Neural cell (in vitro differentiated cells): Measurements from ENCODE around the gene ASPSCR1. TPM values are rescaled to one million over a fixed set of nuclear protein-coding genes. Genes with fewer than 3 reads are reported as not detected.

Experiments used
- H2AFZ ChIP-seq: fragments of 200-600, 300-800 bp; sonication (generic), shearing (Covaris generic); 2 replicates; pipeline ENCODE4 v1.6.0; 2014; ENCODE audit warnings: low read depth, mild to moderate bottlenecking, antibody characterized with exemption, low read length, moderate library complexity
- H3F3A ChIP-seq: fragments of 200-600 bp; shearing (Covaris generic); 2 replicates; pipeline ENCODE4 v1.6.1; 2016; ENCODE audit warnings: mild to moderate bottlenecking, moderate library complexity, mixed read lengths, antibody characterized with exemption, low read length; ENCODE audit not compliant: insufficient read depth, poor library complexity, severe bottlenecking
- H3K27ac ChIP-seq: fragments of 200-600, 300-800 bp; sonication (generic), shearing (Covaris generic); 2 replicates; pipeline ENCODE4 v1.5.1; 2014; ENCODE audit warnings: mild to moderate bottlenecking, low read length, moderate library complexity
- H3K27me3 ChIP-seq: fragments of 300-800, 200-600 bp; sonication (generic), shearing (Covaris generic); 2 replicates; pipeline ENCODE4 v1.6.0; 2014; ENCODE audit warnings: mild to moderate bottlenecking, low read depth, low read length, moderate library complexity; ENCODE audit not compliant: insufficient read depth
- H3K36me3 ChIP-seq: fragments of 300-800, 200-600 bp; sonication (generic), shearing (Covaris generic); 2 replicates; pipeline ENCODE4 v1.5.1; 2014; ENCODE audit warnings: mild to moderate bottlenecking, antibody characterized with exemption, low read length, moderate library complexity; ENCODE audit not compliant: insufficient read depth
- H3K4me2 ChIP-seq: fragments of 300-800, 200-600 bp; sonication (generic), shearing (Covaris generic); 2 replicates; pipeline ENCODE4 v1.6.0; 2014; ENCODE audit warnings: mild to moderate bottlenecking, low read length
- H3K4me3 ChIP-seq: fragments of 300-800, 200-600 bp; sonication (generic), shearing (Covaris generic); 2 replicates; pipeline ENCODE4 v1.5.1; 2014; ENCODE audit warnings: mild to moderate bottlenecking, low read length, moderate library complexity
- H3K79me2 ChIP-seq: fragments of 200-600 bp; shearing (Covaris generic); replicated peaks from 2 replicates; pipeline ENCODE4 v1.6.0; 2014; ENCODE audit warnings: mild to moderate bottlenecking, low read length, moderate library complexity; ENCODE audit not compliant: insufficient read depth
- H3K9ac ChIP-seq: fragments of 300-800, 200-600 bp; sonication (generic), shearing (Covaris generic); 2 replicates; pipeline ENCODE4 v1.6.1; 2016; ENCODE audit warnings: mild to moderate bottlenecking, low read length, mixed read lengths
- H3K9me2 ChIP-seq: fragments of 200-600 bp; shearing (Covaris generic); 2 replicates; pipeline ENCODE4 v1.6.1; 2016; ENCODE audit warnings: mild to moderate bottlenecking, low read length, mixed read lengths; ENCODE audit not compliant: insufficient read depth
- H3K9me3 ChIP-seq: fragments of 200-600, 300-800 bp; sonication (generic), shearing (Covaris generic); 2 replicates; pipeline ENCODE4 v1.6.1; 2016; ENCODE audit warnings: mild to moderate bottlenecking, mixed run types, low read length, moderate library complexity, mixed read lengths
- H4K20me1 ChIP-seq: fragments of 200-600 bp; shearing (Covaris generic); 2 replicates; pipeline ENCODE4 v1.6.1; 2016; ENCODE audit warnings: mild to moderate bottlenecking, mixed run types; ENCODE audit not compliant: insufficient read depth
- EP300 ChIP-seq: fragments of 450-650 bp; conservative IDR thresholded peaks from 2 replicates; pipeline ENCODE4 v1.6.1; 2014; ENCODE audit warnings: antibody characterized with exemption, mild to moderate bottlenecking, moderate library complexity; ENCODE audit not compliant: poor library complexity, severe bottlenecking
- EZH2 ChIP-seq: fragments of 200-600, 300-800 bp; shearing (Covaris generic), sonication (generic); IDR thresholded peaks from 2 replicates; pipeline ENCODE4 v1.6.1; 2014; ENCODE audit warnings: antibody characterized with exemption, low read length, borderline replicate concordance, mild to moderate bottlenecking; ENCODE audit not compliant: insufficient read depth, poor library complexity, severe bottlenecking
- MXI1 ChIP-seq: fragments of 450-650 bp; conservative IDR thresholded peaks from 2 replicates; pipeline ENCODE4 v1.6.1; 2014; ENCODE audit warnings: antibody characterized with exemption, mild to moderate bottlenecking; ENCODE audit not compliant: poor library complexity, severe bottlenecking
- POLR2AphosphoS5 ChIP-seq: IDR thresholded peaks from 2 replicates; pipeline ENCODE4 v1.6.1; 2012
- RAD21 ChIP-seq: fragments of 450-650 bp; conservative IDR thresholded peaks from 2 replicates; pipeline ENCODE4 v1.6.1; 2014; ENCODE audit warnings: antibody characterized with exemption, mild to moderate bottlenecking, moderate library complexity
- SMC3 ChIP-seq: fragments of 450-650 bp; conservative IDR thresholded peaks from 2 replicates; pipeline ENCODE4 v1.6.1; 2014; ENCODE audit warnings: antibody characterized with exemption, mild to moderate bottlenecking, moderate library complexity; ENCODE audit not compliant: poor library complexity
- TAF1 ChIP-seq: IDR thresholded peaks from 2 replicates; pipeline ENCODE4 v1.6.1; 2012; ENCODE audit warnings: low read depth
- polyA plus RNA-seq: library from polyadenylated mRNA; depleted of rRNA; stranded (reverse); fragments of >200 nt; gene quantifications from 2 replicates; pipeline ENCODE4 v1.2.3, GENCODE V29; 2014
- TF ChIP-seq, protein P1 (sequence below): IDR thresholded peaks from 2 replicates; pipeline ENCODE4 v1.6.1; 2012; ENCODE audit warnings: borderline replicate concordance
- TF ChIP-seq, protein P2 (sequence below): fragments of 450-650 bp; IDR thresholded peaks from 2 replicates; pipeline ENCODE4 v1.5.1; 2014; ENCODE audit warnings: antibody characterized with exemption, mild to moderate bottlenecking, moderate library complexity; ENCODE audit not compliant: poor library complexity, severe bottlenecking

ASPSCR1 gene
- polyA plus RNA-seq, 1 donor from 2014 or later: 28.0 TPM

DNA sequence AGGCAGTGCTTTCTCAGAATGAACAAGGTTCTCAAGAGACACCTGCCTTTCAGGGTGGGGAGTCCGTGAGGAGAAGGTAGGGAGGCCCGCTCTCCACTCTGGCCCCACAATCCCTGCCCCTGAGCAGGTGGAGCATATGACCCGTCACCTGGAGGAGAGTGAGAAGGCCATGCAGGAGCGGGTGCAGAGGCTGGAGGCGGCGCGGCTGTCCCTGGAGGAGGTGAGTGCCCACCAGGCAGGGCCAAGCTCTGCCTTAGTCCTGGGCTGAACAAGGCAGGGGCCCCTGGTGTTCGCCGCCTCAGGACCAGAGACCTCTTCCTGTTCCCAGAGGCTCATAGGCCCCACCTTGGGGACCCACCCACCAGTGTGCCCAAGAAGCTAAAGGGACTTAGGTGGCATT lies 51.5 kb downstream of the ASPSCR1 start:
- Histone ChIP-seq H3K9ac (no peak overlapping the region), H3K36me3 (no peaks in the 10 kb centered on the region), H3K9me3 (no peaks in the 10 kb centered on the region), H3K9me2 (no peaks in the 10 kb centered on the region), H3K27ac (no peak overlapping the region), H3K79me2 (no peaks in the 10 kb centered on the region), H3K4me3 (no peak overlapping the region), H3F3A (no peaks in the 10 kb centered on the region), H4K20me1 (no peaks in the 10 kb centered on the region), H2AFZ (no peak overlapping the region), H3K4me2 (no peak overlapping the region), H3K27me3 (no peaks in the 10 kb centered on the region)
- no peak for TF ChIP-seq TAF1
- no peak for TF ChIP-seq SMC3
- no peak for TF ChIP-seq POLR2AphosphoS5
- TF ChIP-seq, protein P1, sequence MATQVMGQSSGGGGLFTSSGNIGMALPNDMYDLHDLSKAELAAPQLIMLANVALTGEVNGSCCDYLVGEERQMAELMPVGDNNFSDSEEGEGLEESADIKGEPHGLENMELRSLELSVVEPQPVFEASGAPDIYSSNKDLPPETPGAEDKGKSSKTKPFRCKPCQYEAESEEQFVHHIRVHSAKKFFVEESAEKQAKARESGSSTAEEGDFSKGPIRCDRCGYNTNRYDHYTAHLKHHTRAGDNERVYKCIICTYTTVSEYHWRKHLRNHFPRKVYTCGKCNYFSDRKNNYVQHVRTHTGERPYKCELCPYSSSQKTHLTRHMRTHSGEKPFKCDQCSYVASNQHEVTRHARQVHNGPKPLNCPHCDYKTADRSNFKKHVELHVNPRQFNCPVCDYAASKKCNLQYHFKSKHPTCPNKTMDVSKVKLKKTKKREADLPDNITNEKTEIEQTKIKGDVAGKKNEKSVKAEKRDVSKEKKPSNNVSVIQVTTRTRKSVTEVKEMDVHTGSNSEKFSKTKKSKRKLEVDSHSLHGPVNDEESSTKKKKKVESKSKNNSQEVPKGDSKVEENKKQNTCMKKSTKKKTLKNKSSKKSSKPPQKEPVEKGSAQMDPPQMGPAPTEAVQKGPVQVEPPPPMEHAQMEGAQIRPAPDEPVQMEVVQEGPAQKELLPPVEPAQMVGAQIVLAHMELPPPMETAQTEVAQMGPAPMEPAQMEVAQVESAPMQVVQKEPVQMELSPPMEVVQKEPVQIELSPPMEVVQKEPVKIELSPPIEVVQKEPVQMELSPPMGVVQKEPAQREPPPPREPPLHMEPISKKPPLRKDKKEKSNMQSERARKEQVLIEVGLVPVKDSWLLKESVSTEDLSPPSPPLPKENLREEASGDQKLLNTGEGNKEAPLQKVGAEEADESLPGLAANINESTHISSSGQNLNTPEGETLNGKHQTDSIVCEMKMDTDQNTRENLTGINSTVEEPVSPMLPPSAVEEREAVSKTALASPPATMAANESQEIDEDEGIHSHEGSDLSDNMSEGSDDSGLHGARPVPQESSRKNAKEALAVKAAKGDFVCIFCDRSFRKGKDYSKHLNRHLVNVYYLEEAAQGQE: no peak
- TF ChIP-seq, protein P2, sequence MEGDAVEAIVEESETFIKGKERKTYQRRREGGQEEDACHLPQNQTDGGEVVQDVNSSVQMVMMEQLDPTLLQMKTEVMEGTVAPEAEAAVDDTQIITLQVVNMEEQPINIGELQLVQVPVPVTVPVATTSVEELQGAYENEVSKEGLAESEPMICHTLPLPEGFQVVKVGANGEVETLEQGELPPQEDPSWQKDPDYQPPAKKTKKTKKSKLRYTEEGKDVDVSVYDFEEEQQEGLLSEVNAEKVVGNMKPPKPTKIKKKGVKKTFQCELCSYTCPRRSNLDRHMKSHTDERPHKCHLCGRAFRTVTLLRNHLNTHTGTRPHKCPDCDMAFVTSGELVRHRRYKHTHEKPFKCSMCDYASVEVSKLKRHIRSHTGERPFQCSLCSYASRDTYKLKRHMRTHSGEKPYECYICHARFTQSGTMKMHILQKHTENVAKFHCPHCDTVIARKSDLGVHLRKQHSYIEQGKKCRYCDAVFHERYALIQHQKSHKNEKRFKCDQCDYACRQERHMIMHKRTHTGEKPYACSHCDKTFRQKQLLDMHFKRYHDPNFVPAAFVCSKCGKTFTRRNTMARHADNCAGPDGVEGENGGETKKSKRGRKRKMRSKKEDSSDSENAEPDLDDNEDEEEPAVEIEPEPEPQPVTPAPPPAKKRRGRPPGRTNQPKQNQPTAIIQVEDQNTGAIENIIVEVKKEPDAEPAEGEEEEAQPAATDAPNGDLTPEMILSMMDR: no peak
- TF ChIP-seq EP300: no peak
- TF ChIP-seq RAD21: no peak
- TF ChIP-seq MXI1: no peak
- TF ChIP-seq EZH2: no peak

DNA sequence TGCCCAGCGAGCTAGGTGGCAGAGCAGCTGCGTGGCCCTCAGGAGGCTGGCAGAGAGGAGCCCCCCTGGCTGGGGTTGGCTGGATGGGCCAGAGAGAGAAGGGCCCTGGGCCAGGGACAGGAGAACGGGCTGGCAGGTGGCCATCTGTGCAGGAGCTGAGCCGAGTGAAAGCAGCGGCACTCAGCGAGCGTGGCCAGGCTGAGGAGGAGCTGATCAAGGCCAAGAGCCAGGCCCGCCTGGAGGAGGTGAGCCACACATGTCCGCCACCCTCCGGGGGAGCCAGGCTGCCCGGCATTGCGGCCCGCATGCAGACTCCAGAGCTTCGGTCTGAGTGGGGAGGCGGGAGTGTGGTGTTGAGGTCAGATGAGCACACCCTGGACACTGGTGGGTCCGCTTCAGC lies 52.0 kb downstream of the ASPSCR1 start:
- no peaks in the 10 kb centered on the region for H3K79me2 ChIP-seq
- H3K9me2 ChIP-seq: no peaks in the 10 kb centered on the region
- no peak overlapping the region for H3K4me3 ChIP-seq
- TF ChIP-seq RAD21 (no peak), MXI1 (no peak), POLR2AphosphoS5 (no peak), TAF1 (no peak), SMC3 (no peak), EP300 (no peak), EZH2 (no peak)
- TF ChIP-seq, protein P2: no peak
- TF ChIP-seq, protein P1: no peak
- no peak overlapping the region for H3K27ac ChIP-seq
- no peaks in the 10 kb centered on the region for H3F3A ChIP-seq
- H3K27me3 ChIP-seq: no peaks in the 10 kb centered on the region
- H3K36me3 ChIP-seq: no peaks in the 10 kb centered on the region
- H2AFZ ChIP-seq: no peak overlapping the region
- no peak overlapping the region for H3K9ac ChIP-seq
- no peaks in the 10 kb centered on the region for H3K9me3 ChIP-seq
- no peaks in the 10 kb centered on the region for H4K20me1 ChIP-seq
- H3K4me2 ChIP-seq: no peak overlapping the region
